HEK293 (cell line): Measurements from ENCODE around the gene INSYN1.
A peak's percentile ranks its signal among the peaks of the same experiment; 100 is the strongest.

Experiments used
- CTCF ChIA-PET: fragments of 350-600 bp; formaldehyde crosslinking; extraction: SDS; loops from one replicate; lab custom pipeline; 2021; ENCODE audit warnings: antibody characterized with exemption; lab: Yijun Ruan, JAX
- POLR2A ChIA-PET: fragments of 300-600 bp; formaldehyde crosslinking; extraction: SDS; loops from one replicate; lab custom pipeline; 2020; ENCODE audit warnings: antibody characterized with exemption, inconsistent platforms; lab: Yijun Ruan, JAX
- H3K27ac ChIP-seq: fragments of 200-500 bp; sonication (Bioruptor generic); 2 replicates; pipeline ENCODE4 v1.5.1; 2014; ENCODE audit warnings: low read depth, low read length, control low read depth, inconsistent platforms; ENCODE audit errors: extremely low read depth
- H3K36me3 ChIP-seq, 2 experiments: fragments of 200-500 bp in 1 of 2; sonication (Bioruptor generic) in 1 of 2; 1 replicate in 1 of 2; 2 replicates in 1 of 2; pipeline ENCODE4 v1.5.1; 2014 to 2017; ENCODE audit warnings: inconsistent platforms in 2 of 2, low read length in 2 of 2; ENCODE audit not compliant: control insufficient read depth in 2 of 2, insufficient read depth in 1 of 2
- H3K4me1 ChIP-seq: fragments of 200-500 bp; sonication (Bioruptor generic); 2 replicates; pipeline ENCODE4 v1.5.1; 2014; ENCODE audit warnings: mild to moderate bottlenecking, low read length, inconsistent platforms; ENCODE audit not compliant: control insufficient read depth, insufficient read depth
- H3K4me3 ChIP-seq: 2 replicates; pipeline ENCODE4 v1.5.1; 2011; ENCODE audit warnings: low read depth, mild to moderate bottlenecking, control low read depth, low read length, moderate library complexity
- H3K9me3 ChIP-seq: fragments of 200-500 bp; sonication (Bioruptor generic); 2 replicates; pipeline ENCODE4 v1.5.1; 2014; ENCODE audit warnings: low read depth, low read length, inconsistent platforms; ENCODE audit not compliant: control insufficient read depth, insufficient read depth
- CTCF ChIP-seq: fragments of 450-650 bp; formaldehyde crosslinking; IDR thresholded peaks from 2 replicates; pipeline ENCODE4 v1.5.1; 2016; ENCODE audit warnings: missing biosample characterization, missing genetic modification characterization
- FEZF1 ChIP-seq: fragments of 450-650 bp; formaldehyde crosslinking; IDR thresholded peaks from 2 replicates; pipeline ENCODE4 v1.5.1; 2016; ENCODE audit warnings: missing biosample characterization, missing genetic modification characterization
- KLF1 ChIP-seq: fragments of 450-650 bp; formaldehyde crosslinking; IDR thresholded peaks from 2 replicates; pipeline ENCODE4 v1.5.1; 2016; ENCODE audit warnings: missing biosample characterization, missing genetic modification characterization
- MEIS1 ChIP-seq: sonication (generic); formaldehyde crosslinking; IDR thresholded peaks from 2 replicates; pipeline ENCODE4 v1.8.1; 2022; ENCODE audit warnings: missing genetic modification reagents, mild to moderate bottlenecking, borderline replicate concordance
- PRDM4 ChIP-seq: fragments of 450-650 bp; formaldehyde crosslinking; IDR thresholded peaks from 2 replicates; pipeline ENCODE4 v1.5.1; 2017; ENCODE audit warnings: missing biosample characterization, missing genetic modification characterization
- SP2 ChIP-seq: fragments of 450-650 bp; formaldehyde crosslinking; IDR thresholded peaks from 2 replicates; pipeline ENCODE4 v1.5.1; 2016; ENCODE audit warnings: missing biosample characterization, missing genetic modification characterization
- SP7 ChIP-seq: fragments of 450-650 bp; formaldehyde crosslinking; IDR thresholded peaks from 2 replicates; pipeline ENCODE4 v1.5.1; 2016; ENCODE audit warnings: missing biosample characterization, missing genetic modification characterization
- TSHZ1 ChIP-seq: fragments of 450-650 bp; formaldehyde crosslinking; IDR thresholded peaks from 2 replicates; pipeline ENCODE4 v1.5.1; 2016; ENCODE audit warnings: missing biosample characterization, missing genetic modification characterization, borderline replicate concordance
- YY1 ChIP-seq: fragments of 450-650 bp; formaldehyde crosslinking; IDR thresholded peaks from 2 replicates; pipeline ENCODE4 v1.5.1; 2018; ENCODE audit warnings: missing biosample characterization, missing genetic modification characterization
- YY2 ChIP-seq: fragments of 450-650 bp; formaldehyde crosslinking; IDR thresholded peaks from 2 replicates; pipeline ENCODE4 v1.5.1; 2016; ENCODE audit warnings: missing biosample characterization, missing genetic modification characterization
- ZBTB17 ChIP-seq: fragments of 450-650 bp; formaldehyde crosslinking; IDR thresholded peaks from 2 replicates; pipeline ENCODE4 v1.5.1; 2016; ENCODE audit warnings: missing biosample characterization, missing genetic modification characterization
- ZBTB20 ChIP-seq: fragments of 450-650 bp; formaldehyde crosslinking; IDR thresholded peaks from 2 replicates; pipeline ENCODE4 v1.5.1; 2016; ENCODE audit warnings: missing biosample characterization, missing genetic modification characterization
- ZBTB21 ChIP-seq: fragments of 450-650 bp; formaldehyde crosslinking; IDR thresholded peaks from 2 replicates; pipeline ENCODE4 v1.5.1; 2017; ENCODE audit warnings: missing biosample characterization, missing genetic modification characterization
- ZBTB7A ChIP-seq: fragments of 450-650 bp; formaldehyde crosslinking; IDR thresholded peaks from 2 replicates; pipeline ENCODE4 v1.5.1; 2016; ENCODE audit warnings: low read depth, missing biosample characterization, missing genetic modification characterization
- ZBTB8A ChIP-seq: fragments of 450-650 bp; formaldehyde crosslinking; IDR thresholded peaks from 2 replicates; pipeline ENCODE4 v1.5.1; 2016; ENCODE audit warnings: missing biosample characterization, missing genetic modification characterization
- ZFP37 ChIP-seq: fragments of 450-650 bp; formaldehyde crosslinking; IDR thresholded peaks from 2 replicates; pipeline ENCODE4 v1.5.1; 2016; ENCODE audit warnings: missing biosample characterization, missing genetic modification characterization
- ZNF155 ChIP-seq: fragments of 450-650 bp; formaldehyde crosslinking; IDR thresholded peaks from 2 replicates; pipeline ENCODE4 v1.5.1; 2016; ENCODE audit warnings: missing biosample characterization, missing genetic modification characterization
- ZNF175 ChIP-seq: fragments of 450-650 bp; formaldehyde crosslinking; IDR thresholded peaks from 2 replicates; pipeline ENCODE4 v1.5.1; 2016; ENCODE audit warnings: missing biosample characterization, missing genetic modification characterization
- ZNF248 ChIP-seq: fragments of 450-650 bp; formaldehyde crosslinking; IDR thresholded peaks from 2 replicates; pipeline ENCODE4 v1.5.1; 2017; ENCODE audit warnings: missing biosample characterization, missing genetic modification characterization
- ZNF292 ChIP-seq: fragments of 450-650 bp; formaldehyde crosslinking; IDR thresholded peaks from 2 replicates; pipeline ENCODE4 v1.5.1; 2016; ENCODE audit warnings: low read depth, missing biosample characterization, missing genetic modification characterization, borderline replicate concordance
- ZNF335 ChIP-seq: fragments of 450-650 bp; formaldehyde crosslinking; conservative IDR thresholded peaks from 2 replicates; pipeline ENCODE4 v1.5.1; 2016; ENCODE audit warnings: missing biosample characterization, missing genetic modification characterization
- ZNF398 ChIP-seq: fragments of 450-650 bp; formaldehyde crosslinking; IDR thresholded peaks from 2 replicates; pipeline ENCODE4 v1.5.1; 2017; ENCODE audit warnings: missing biosample characterization, missing genetic modification characterization
- ZNF488 ChIP-seq: fragments of 450-650 bp; formaldehyde crosslinking; IDR thresholded peaks from 2 replicates; pipeline ENCODE4 v1.5.1; 2016; ENCODE audit warnings: missing biosample characterization, missing genetic modification characterization
- ZNF548 ChIP-seq: fragments of 450-650 bp; formaldehyde crosslinking; IDR thresholded peaks from 2 replicates; pipeline ENCODE4 v1.5.1; 2016; ENCODE audit warnings: missing biosample characterization, missing genetic modification characterization
- ZNF621 ChIP-seq: fragments of 450-650 bp; formaldehyde crosslinking; IDR thresholded peaks from 2 replicates; pipeline ENCODE4 v1.5.1; 2017; ENCODE audit warnings: missing biosample characterization, missing genetic modification characterization

Gene INSYN1

GRCh38 chr15:73691396-73691795 is 61.8 kb downstream of the INSYN1 start:
- no peak overlapping the region for H3K4me3 ChIP-seq
- no peak overlapping the region for H3K27ac ChIP-seq
- POLR2A ChIA-PET: interaction anchor here (0.9 to 1.0 kb wide), 2 partner anchors 9 to 57 kb away, joined by 3 to 4 read pairs; no protein-coding TSS in a partner anchor
- TF ChIP-seq SP7 (tag by site-specific recombination) (no peak), ZBTB20 (tag by site-specific recombination) (no peak), YY2 (tag by site-specific recombination) (no peak), CTCF (tag by site-specific recombination) (peak; percentile 88), MEIS1 (no peak), KLF1 (0 out of 2 replicates have a peak, but pooled peaks have one; percentile 19), ZBTB17 (tag by site-specific recombination) (peak; percentile 34; the same call in 1 of the 2 replicates), ZFP37 (tag by site-specific recombination) (no peak)
- TF ChIP-seq, all 188 proteins: peak for 3
- peaks cover 17% of the 10 kb centered on the region; the same call in 1 of the 2 replicates for H3K4me1 ChIP-seq
- H3K36me3 ChIP-seq: peaks cover 0 to 8% of the 10 kb centered on the region in 2 experiments; a peak in 1 of 3 replicates
- H3K9me3 ChIP-seq: no peaks in the 10 kb centered on the region
- CTCF ChIA-PET: interaction anchor here (0.6 to 16.7 kb wide), 14 partner anchors 9 to 1340 kb away, joined by 3 to 543 read pairs (median 4); partner anchors contain the start of gene NPTN

GRCh38 chr15:73688455-73688854 is 64.7 kb downstream of the INSYN1 start:
- CTCF ChIA-PET: interaction anchor here (0.9 to 14.1 kb wide), 5 partner anchors 9 to 53 kb away, joined by 3 to 261 read pairs (median 8); partner anchors contain the start of gene NPTN
- POLR2A ChIA-PET: interaction anchor here (1.7 kb wide), 1 partner anchor 11 kb away, joined by 4 read pairs; no protein-coding TSS in a partner anchor
- H3K4me3 ChIP-seq: no peak overlapping the region
- no peak for TF ChIP-seq ZBTB21 (tag by site-specific recombination)
- no peak for TF ChIP-seq TSHZ1 (tag by site-specific recombination)
- no peak for TF ChIP-seq ZNF488
- TF ChIP-seq ZNF175 (tag by site-specific recombination): no peak
- TF ChIP-seq ZNF398: no peak
- no peak for TF ChIP-seq ZNF335 (tag by site-specific recombination)
- TF ChIP-seq ZNF155: no peak
- no peak for TF ChIP-seq ZNF621 (tag by site-specific recombination)
- no peak for TF ChIP-seq YY1
- TF ChIP-seq ZBTB7A: no peak
- no peak for TF ChIP-seq ZBTB8A (tag by site-specific recombination)
- TF ChIP-seq FEZF1 (tag by site-specific recombination): no peak
- no peak for TF ChIP-seq ZBTB17 (tag by site-specific recombination)
- TF ChIP-seq ZNF548: no peak
- no peak for TF ChIP-seq PRDM4
- TF ChIP-seq SP2: no peak
- no peak for TF ChIP-seq ZNF292 (tag by site-specific recombination)
- TF ChIP-seq ZNF248 (tag by site-specific recombination): no peak
- peaks cover 0 to 8% of the 10 kb centered on the region in 2 experiments; a peak in 1 of 3 replicates for H3K36me3 ChIP-seq
- H3K4me1 ChIP-seq: peaks cover 27% of the 10 kb centered on the region
- no peaks in the 10 kb centered on the region for H3K9me3 ChIP-seq
- H3K27ac ChIP-seq: no peak overlapping the region
